WTC11 (cell line): ENCODE data around the gene OR4E1.

Experiments used
- CTCF ChIP-seq: fragments of 200-600 bp; IDR thresholded peaks from 2 replicates; pipeline ENCODE4 v1.8.0; 2022; ENCODE audit warnings: antibody characterized with exemption
- STAT6 ChIP-seq: sonication (generic); formaldehyde crosslinking; conservative IDR thresholded peaks from 2 replicates; pipeline ENCODE4 v1.8.1; 2023; ENCODE audit warnings: mild to moderate bottlenecking, low read depth, missing genetic modification reagents, moderate library complexity

GRCh38 chr14:21704338-21704737, 30.7 kb upstream of the OR4E1 start:
- TF ChIP-seq CTCF (no peak), STAT6 (CRISPR knock-in tag) (no peak)
